Heart left ventricle (tissue), 16 donors: ENCODE measurements around the gene S100A9. TPM values are rescaled to one million over a fixed set of nuclear protein-coding genes. Genes with fewer than 3 reads are reported as not detected.

ENCODE experiments used
- ATAC-seq, 4 donors: fragments of 200-7000 bp; cut with Tn5 transposase; one replicate each; pipeline ENCODE4 v1.9.1; 2020 to 2022; ENCODE audit warnings: moderate library complexity in 4 of 4, mild to moderate bottlenecking in 3 of 4, moderate number of reproducible peaks in 1 of 4
- DNase-seq, 5 donors: peaks; one replicate each; pipeline ENCODE4 v3.0.0-alpha.2; 2020
- H3K27ac ChIP-seq, 12 donors: fragments of 200-600 bp; sonication (generic) in 4 of 12; one replicate each; pipeline versions ENCODE4 v1.5.0 to v1.8.0; 2016 to 2022; ENCODE audit warnings: mild to moderate bottlenecking in 2 of 12
- H3K27me3 ChIP-seq, 9 donors: fragments of 200-600 bp; sonication (generic) in 2 of 9; one replicate each; pipeline versions ENCODE4 v1.5.1 to v1.8.0; 2016 to 2022; ENCODE audit warnings: mild to moderate bottlenecking in 3 of 9
- H3K36me3 ChIP-seq, 9 donors: fragments of 200-600 bp; sonication (generic) in 2 of 9; one replicate each; pipeline versions ENCODE4 v1.5.0 to v1.8.0; 2018 to 2022; ENCODE audit warnings: mild to moderate bottlenecking in 2 of 9
- H3K4me1 ChIP-seq, 12 donors: fragments of 200-600 bp; sonication (generic) in 4 of 12; one replicate each; pipeline versions ENCODE4 v1.5.0 to v1.8.0; 2016 to 2022; ENCODE audit warnings: mild to moderate bottlenecking in 3 of 12
- H3K4me3 ChIP-seq, 12 donors: fragments of 200-600 bp; sonication (generic) in 4 of 12; one replicate each; pipeline versions ENCODE4 v1.5.0 to v1.8.0; 2017 to 2022; ENCODE audit warnings: mild to moderate bottlenecking in 9 of 12, moderate library complexity in 4 of 12
- H3K9me3 ChIP-seq, 12 donors: fragments of 200-600 bp; sonication (generic) in 4 of 12; one replicate each; pipeline versions ENCODE4 v1.5.0 to v1.8.0; 2016 to 2022; ENCODE audit warnings: mild to moderate bottlenecking in 1 of 12
- CTCF ChIP-seq, 12 donors: fragments of 200-600 bp; sonication (generic) in 4 of 12; IDR thresholded peaks; one replicate each; pipeline versions ENCODE4 v1.5.0 to v1.8.0; 2018 to 2022; ENCODE audit warnings: antibody characterized with exemption in 12 of 12, mild to moderate bottlenecking in 5 of 12
- POLR2A ChIP-seq, 2 donors: fragments of 450-650 bp; IDR thresholded peaks; one replicate each; pipeline ENCODE4 v1.6.1; 2017; ENCODE audit warnings: antibody characterized with exemption in 2 of 2, mild to moderate bottlenecking in 2 of 2, moderate library complexity in 2 of 2
- WGBS, 4 donors: extraction: QIAGEN DNeasy Blood & Tissue Kit in 2 of 4; methylation state at CpG; one replicate each; pipeline versions ENCODE4 v1.1.5 to v1.1.7; 2013 to 2018; 5-methylcytosine and 5-hydroxymethylcytosine counted together
- intact Hi-C, 10 donors: fragments of 100-400 bp; cut with DNase I; formaldehyde crosslinking; loops; one replicate each; pipeline versions ENCODE4 v1.11.1 to v1.14.2; 2022
- polyA plus RNA-seq, 2 donors: library from polyadenylated mRNA; stranded (reverse); fragments of 200-250 nt; gene quantifications; one replicate each; pipeline ENCODE4 v1.2.3, GENCODE V29; 2013
- total RNA-seq, 9 donors: library from RNA; depleted of rRNA in 2 of 9; stranded (reverse); fragments of >200 nt in 2 of 9; fragmentation: NEBNext Ultra II Directional in 3 of 9; extraction: Animal tissue kit (Norgen Biotek cat#: 25700) in 3 of 9; gene quantifications; one replicate each; pipeline versions ENCODE4 v1.1.0 to v1.2.4, GENCODE V29; 2016 to 2023
- donor health status: ischemic (EF 13 %, LVEDD 7.1; RV severe dilation, severe dysfunction).
- donor health status: healthy with polysubstance abuse.
- donor health status: DM: no; HTN: yes; CAD: no.
- donor health status: DM: no; HTN: no; CAD: no.
- donor health status: ischemic (EF 25% LVEDD 6.9; RV normal size, moderate dysfunction).
- donor health status: ischemic (EF 25% LVEDD 5.7; RV mildly dilated, moderate dysfunction).
- donor health status: healthy.
- donor health status: DM: yes; HTN: yes; CAD: no.
- donor health status: ischemic (EF 35%, LVEDD 5.7; RV mildly dilated, moderate dysfunction).
- donor health status: nonischemic (EF 11% LVEDD 7.7; RV severe dilation, severe dysfunction).
- donor health status: DM: yes; HTN: yes; CAD: no.
- donor health status: PGD.
- donor health status: ischemic (EF 29% LVEDD 5.4; RV normal size, mild dysfunction).
- donor health status: nonischemic (EF 23%, LVEDD 6.1; RV moderate dilation, normal function).

Gene S100A9
- total and polyA plus RNA-seq, 11 donors: 5.7 to 350 (median 76.2) TPM

- WGBS, 4 donors: 91 to 95% (median 94%) methylated on average over 3 of the region's 3 CpGs
- Histone ChIP-seq H3K4me1 (peaks cover 0 to 45% (median 0%) of the 10 kb centered on the region in 12 donors), H3K9me3 (no peaks in the 10 kb centered on the region), H3K27ac (peak overlapping the region in 1 of 12 donors; percentile 92), H3K36me3 (no peaks in the 10 kb centered on the region), H3K27me3 (no peaks in the 10 kb centered on the region), H3K4me3 (peak overlapping the region in 3 of 12 donors; percentile 4 to 58 (median 12))
- DNase-seq: no peak
- TF ChIP-seq CTCF (IDR thresholded peaks at IDR 0.05) (no peak), POLR2A (IDR thresholded peaks at IDR 0.05) (no peak)
- no peak for ATAC-seq
- intact Hi-C loops: loop anchor here in 2 of 10 donors (10.0 kb wide), 2 partner anchors 46 to 216 kb away; no protein-coding TSS in a partner anchor
Observed at GRCh38 chr1:153358691-153358975, 979 bp downstream of the S100A9 start.

GRCh38 chr1:153359241-153359640 lies 1.6 kb downstream of the S100A9 start:
- intact Hi-C loops: loop anchor here in 2 of 10 donors (10.0 kb wide), 2 partner anchors 46 to 216 kb away; no protein-coding TSS in a partner anchor
- Histone ChIP-seq H3K4me3 (peak overlapping the region in 3 of 12 donors; percentile 4 to 58 (median 14)), H3K27me3 (no peaks in the 10 kb centered on the region), H3K27ac (peak overlapping the region in 1 of 12 donors; percentile 92), H3K4me1 (peaks cover 0 to 50% (median 0%) of the 10 kb centered on the region in 12 donors), H3K36me3 (no peaks in the 10 kb centered on the region), H3K9me3 (no peaks in the 10 kb centered on the region)
- no peak for TF ChIP-seq POLR2A (IDR thresholded peaks at IDR 0.05)
- ATAC-seq (no peak), DNase-seq (no peak)
- WGBS, 4 donors: 90 to 97% (median 96%) methylated on average over 6 of the region's 6 CpGs

- TF ChIP-seq CTCF (IDR thresholded peaks at IDR 0.05): no peak
- no peak for TF ChIP-seq POLR2A (IDR thresholded peaks at IDR 0.05)
- no peaks in the 10 kb centered on the region for H3K9me3 ChIP-seq
- DNase-seq (no peak), ATAC-seq (peak in 2 of 4 donors; percentile 16 to 64)
- intact Hi-C loops: no loop called here
- H3K4me3 ChIP-seq: peak overlapping the region in 1 of 12 donors; percentile 58
- H3K4me1 ChIP-seq: peaks cover 0 to 57% (median 0%) of the 10 kb centered on the region in 12 donors
- WGBS, 4 donors: 49 to 86% (median 71%) methylated on average over 2 of the region's 2 CpGs
- H3K27me3 ChIP-seq: no peaks in the 10 kb centered on the region
- H3K27ac ChIP-seq: peak overlapping the region in 1 of 12 donors; percentile 92
- H3K36me3 ChIP-seq: no peaks in the 10 kb centered on the region
Observed at GRCh38 chr1:153360190-153360589, 2.5 kb downstream of the S100A9 start.

- Histone ChIP-seq H3K4me3 (no peak overlapping the region), H3K27ac (peak overlapping the region in 1 of 12 donors; percentile 92), H3K36me3 (no peaks in the 10 kb centered on the region), H3K9me3 (no peaks in the 10 kb centered on the region), H3K4me1 (peaks cover 0 to 64% (median 0%) of the 10 kb centered on the region in 12 donors), H3K27me3 (no peaks in the 10 kb centered on the region)
- 86 to 91% (median 90%) methylated on average over 11 of the region's 11 CpGs for WGBS, 4 donors
- DNase-seq (no peak), ATAC-seq (peak in 3 of 4 donors; percentile 16 to 50 (median 20))
- no peak for TF ChIP-seq POLR2A (IDR thresholded peaks at IDR 0.05)
- no peak for TF ChIP-seq CTCF (IDR thresholded peaks at IDR 0.05)
- intact Hi-C loops: no loop called here
Observed at GRCh38 chr1:153360592-153361479, 3.2 kb downstream of the S100A9 start.
